GM11168 (cell line): ENCODE results near the gene HOXD12.

Source experiments
- in situ Hi-C: fragments of 300-500 bp; cut with MboI; formaldehyde crosslinking; loops from one replicate; pipeline ENCODE4 v1.12.0; 2022; ENCODE audit warnings: low sequenced_read_pairs; ENCODE audit not compliant: unreplicated experiment

Gene HOXD12

GRCh38 chr2:176115883-176116813 lies 16.6 kb downstream of the HOXD12 start, which contains the start of gene HOXD10:
Gene HOXD10 (plus strand): TSS chr2:176116778. CDS start chr2:176116834, 56 bp downstream.
- in situ Hi-C loops = no loop called here

GRCh38 chr2:176117162-176117822 lies 17.7 kb downstream of the HOXD12 start:
- in situ Hi-C loops = no loop called here

- in situ Hi-C loops = no loop called here
These were observed 18.3 kb downstream of the HOXD12 start for GRCh38 chr2:176117823-176118371.

GRCh38 chr2:176118601-176119339 lies 19.2 kb downstream of the HOXD12 start:
- in situ Hi-C loops = no loop called here

- in situ Hi-C loops = loop anchor here (10.0 kb wide), 2 partner anchors 514 to 1024 kb away; no protein-coding TSS in a partner anchor
These were observed 21.0 kb downstream of the HOXD12 start for GRCh38 chr2:176120364-176121189.

- in situ Hi-C loops = loop anchor here (10.0 kb wide), 2 partner anchors 513 to 1023 kb away; no protein-coding TSS in a partner anchor
These were observed 21.8 kb downstream of the HOXD12 start for GRCh38 chr2:176121190-176122051.

- in situ Hi-C loops = loop anchor here (10.0 kb wide), 2 partner anchors 513 to 1023 kb away; no protein-coding TSS in a partner anchor
These were observed 22.6 kb downstream of the HOXD12 start for GRCh38 chr2:176122052-176122682.

GRCh38 chr2:176122683-176123410 lies 23.3 kb downstream of the HOXD12 start, which contains the start of gene HOXD9:
Gene HOXD9 (plus strand): TSS chr2:176122719. CDS start chr2:176122769, 50 bp downstream.
- in situ Hi-C loops = loop anchor here (10.0 kb wide), 2 partner anchors 512 to 1022 kb away; no protein-coding TSS in a partner anchor

- in situ Hi-C loops = loop anchor here (10.0 kb wide), 2 partner anchors 511 to 1021 kb away; no protein-coding TSS in a partner anchor
These were observed 24.0 kb downstream of the HOXD12 start for GRCh38 chr2:176123411-176124109.

GRCh38 chr2:176124110-176124946 lies 24.7 kb downstream of the HOXD12 start:
- in situ Hi-C loops = loop anchor here (10.0 kb wide), 2 partner anchors 510 to 1020 kb away; no protein-coding TSS in a partner anchor

GRCh38 chr2:176124947-176125771 lies 25.6 kb downstream of the HOXD12 start:
- in situ Hi-C loops = loop anchor here (10.0 to 25.0 kb wide), 4 partner anchors 437 to 1020 kb away; no protein-coding TSS in a partner anchor

GRCh38 chr2:176125772-176126054 lies 26.1 kb downstream of the HOXD12 start:
- in situ Hi-C loops = loop anchor here (10.0 to 25.0 kb wide), 4 partner anchors 437 to 1019 kb away; no protein-coding TSS in a partner anchor

- in situ Hi-C loops = loop anchor here (10.0 to 25.0 kb wide), 4 partner anchors 435 to 1018 kb away; no protein-coding TSS in a partner anchor
These were observed 27.6 kb downstream of the HOXD12 start for GRCh38 chr2:176126929-176127773.

GRCh38 chr2:176127774-176128072 lies 28.1 kb downstream of the HOXD12 start:
- in situ Hi-C loops = loop anchor here (10.0 to 25.0 kb wide), 4 partner anchors 435 to 1017 kb away; no protein-coding TSS in a partner anchor
